Bone marrow (tissue), 2 donors: ENCODE results near the gene ELOB.
A peak's percentile ranks its signal among the peaks of the same experiment; 100 is the strongest.

ENCODE experiments used
- DNase-seq, 2 donors: peaks; one replicate each; lab custom pipeline; 2025; lab: John Stamatoyannopoulos, UW

Gene ELOB

DNA sequence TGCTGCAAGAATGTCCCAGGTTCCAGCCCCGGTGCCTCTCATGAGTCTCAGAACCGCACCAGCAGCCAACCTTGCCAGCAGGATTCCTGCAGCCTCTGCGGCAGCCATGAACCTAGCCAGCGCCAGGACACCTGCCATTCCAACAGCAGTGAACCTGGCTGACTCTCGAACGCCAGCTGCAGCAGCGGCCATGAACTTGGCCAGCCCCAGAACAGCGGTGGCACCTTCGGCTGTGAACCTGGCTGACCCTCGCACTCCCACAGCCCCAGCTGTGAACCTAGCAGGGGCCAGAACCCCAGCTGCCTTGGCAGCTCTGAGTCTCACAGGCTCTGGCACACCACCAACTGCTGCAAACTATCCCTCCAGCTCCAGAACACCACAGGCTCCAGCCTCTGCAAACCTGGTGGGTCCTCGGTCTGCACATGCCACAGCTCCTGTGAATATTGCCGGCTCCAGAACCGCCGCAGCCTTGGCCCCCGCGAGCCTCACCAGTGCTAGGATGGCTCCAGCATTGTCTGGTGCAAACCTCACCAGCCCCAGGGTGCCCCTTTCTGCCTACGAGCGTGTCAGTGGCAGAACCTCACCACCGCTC lies 9.8 kb downstream of the ELOB start:
- DNase-seq: no peak

DNA sequence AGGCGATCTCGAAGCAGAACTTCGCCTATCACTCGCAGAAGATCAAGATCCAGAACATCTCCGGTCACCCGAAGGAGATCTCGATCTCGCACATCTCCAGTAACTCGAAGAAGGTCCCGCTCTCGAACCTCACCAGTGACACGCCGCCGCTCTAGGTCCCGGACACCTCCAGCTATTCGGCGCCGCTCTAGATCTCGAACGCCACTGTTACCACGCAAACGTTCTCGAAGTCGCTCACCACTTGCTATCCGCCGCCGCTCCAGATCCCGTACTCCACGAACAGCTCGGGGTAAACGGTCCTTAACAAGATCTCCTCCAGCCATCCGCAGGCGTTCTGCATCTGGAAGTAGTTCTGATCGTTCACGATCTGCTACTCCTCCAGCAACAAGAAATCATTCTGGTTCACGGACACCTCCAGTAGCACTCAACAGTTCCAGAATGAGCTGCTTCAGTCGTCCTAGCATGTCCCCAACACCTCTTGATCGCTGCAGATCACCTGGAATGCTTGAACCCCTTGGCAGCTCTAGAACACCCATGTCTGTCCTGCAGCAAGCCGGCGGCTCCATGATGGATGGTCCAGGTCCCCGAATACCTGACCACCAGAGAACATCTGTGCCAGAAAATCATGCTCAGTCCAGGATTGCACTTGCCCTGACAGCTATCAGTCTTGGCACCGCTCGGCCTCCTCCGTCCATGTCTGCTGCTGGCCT lies 10.5 kb downstream of the ELOB start:
- DNase-seq: no peak

DNA sequence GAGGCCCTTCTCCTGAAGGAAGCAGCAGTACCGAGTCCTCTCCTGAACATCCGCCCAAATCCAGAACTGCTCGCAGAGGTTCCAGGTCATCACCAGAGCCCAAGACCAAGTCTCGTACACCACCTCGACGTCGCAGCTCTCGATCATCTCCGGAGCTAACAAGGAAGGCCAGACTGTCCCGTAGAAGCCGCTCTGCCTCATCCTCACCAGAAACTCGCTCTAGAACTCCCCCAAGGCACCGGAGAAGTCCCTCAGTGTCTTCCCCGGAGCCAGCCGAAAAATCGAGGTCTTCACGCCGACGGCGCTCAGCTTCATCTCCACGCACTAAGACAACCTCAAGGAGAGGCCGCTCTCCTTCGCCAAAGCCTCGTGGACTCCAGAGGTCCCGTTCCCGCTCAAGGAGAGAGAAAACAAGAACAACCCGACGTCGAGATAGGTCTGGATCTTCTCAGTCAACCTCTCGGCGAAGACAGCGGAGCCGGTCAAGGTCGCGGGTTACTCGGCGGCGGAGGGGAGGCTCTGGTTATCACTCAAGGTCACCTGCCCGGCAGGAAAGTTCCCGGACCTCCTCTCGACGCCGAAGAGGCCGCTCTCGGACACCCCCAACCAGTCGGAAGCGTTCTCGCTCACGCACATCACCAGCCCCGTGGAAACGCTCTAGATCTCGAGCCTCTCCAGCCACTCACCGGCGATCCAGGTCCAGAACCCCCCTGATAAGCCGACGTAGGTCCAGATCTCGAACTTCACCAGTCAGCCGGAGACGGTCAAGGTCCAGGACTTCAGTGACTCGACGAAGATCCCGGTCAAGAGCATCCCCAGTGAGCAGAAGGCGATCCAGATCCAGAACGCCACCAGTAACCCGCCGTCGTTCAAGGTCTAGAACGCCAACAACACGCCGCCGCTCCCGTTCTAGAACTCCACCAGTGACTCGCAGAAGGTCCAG lies 11.3 kb downstream of the ELOB start:
- no peak for DNase-seq

DNA sequence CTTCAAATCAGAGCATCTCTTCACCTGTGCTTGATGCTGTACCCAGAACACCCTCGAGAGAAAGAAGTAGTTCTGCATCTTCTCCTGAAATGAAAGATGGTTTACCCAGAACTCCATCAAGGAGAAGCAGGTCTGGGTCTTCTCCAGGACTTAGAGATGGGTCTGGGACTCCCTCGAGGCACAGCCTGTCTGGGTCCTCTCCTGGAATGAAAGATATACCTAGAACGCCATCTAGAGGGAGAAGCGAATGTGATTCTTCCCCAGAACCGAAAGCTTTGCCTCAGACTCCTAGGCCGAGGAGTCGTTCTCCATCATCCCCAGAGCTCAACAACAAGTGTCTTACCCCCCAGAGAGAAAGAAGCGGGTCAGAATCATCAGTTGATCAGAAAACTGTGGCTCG lies 12.4 kb downstream of the ELOB start:
- DNase-seq: no peak

DNA sequence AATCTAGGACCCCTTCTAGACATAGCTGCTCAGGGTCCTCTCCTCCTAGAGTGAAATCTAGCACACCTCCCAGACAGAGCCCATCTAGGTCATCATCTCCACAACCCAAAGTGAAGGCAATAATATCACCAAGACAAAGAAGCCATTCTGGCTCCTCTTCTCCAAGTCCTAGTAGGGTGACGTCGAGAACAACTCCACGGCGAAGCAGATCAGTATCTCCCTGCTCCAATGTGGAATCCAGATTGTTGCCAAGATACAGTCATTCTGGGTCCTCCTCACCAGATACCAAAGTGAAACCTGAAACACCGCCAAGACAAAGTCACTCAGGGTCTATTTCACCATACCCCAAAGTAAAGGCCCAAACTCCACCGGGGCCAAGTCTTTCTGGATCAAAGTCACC lies 13.9 kb downstream of the ELOB start:
- DNase-seq: no peak

DNA sequence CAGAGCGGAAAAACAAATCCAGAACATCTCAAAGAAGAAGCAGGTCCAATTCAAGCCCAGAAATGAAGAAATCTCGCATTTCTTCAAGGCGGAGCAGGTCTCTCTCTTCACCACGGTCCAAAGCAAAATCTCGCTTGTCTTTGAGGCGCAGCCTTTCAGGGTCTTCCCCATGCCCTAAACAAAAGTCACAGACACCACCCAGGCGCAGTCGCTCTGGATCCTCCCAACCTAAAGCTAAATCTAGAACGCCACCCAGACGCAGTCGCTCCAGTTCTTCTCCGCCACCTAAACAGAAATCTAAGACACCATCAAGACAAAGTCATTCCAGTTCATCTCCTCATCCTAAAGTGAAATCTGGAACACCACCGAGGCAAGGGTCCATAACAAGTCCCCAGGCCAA lies 14.4 kb downstream of the ELOB start:
- DNase-seq: no peak

DNA sequence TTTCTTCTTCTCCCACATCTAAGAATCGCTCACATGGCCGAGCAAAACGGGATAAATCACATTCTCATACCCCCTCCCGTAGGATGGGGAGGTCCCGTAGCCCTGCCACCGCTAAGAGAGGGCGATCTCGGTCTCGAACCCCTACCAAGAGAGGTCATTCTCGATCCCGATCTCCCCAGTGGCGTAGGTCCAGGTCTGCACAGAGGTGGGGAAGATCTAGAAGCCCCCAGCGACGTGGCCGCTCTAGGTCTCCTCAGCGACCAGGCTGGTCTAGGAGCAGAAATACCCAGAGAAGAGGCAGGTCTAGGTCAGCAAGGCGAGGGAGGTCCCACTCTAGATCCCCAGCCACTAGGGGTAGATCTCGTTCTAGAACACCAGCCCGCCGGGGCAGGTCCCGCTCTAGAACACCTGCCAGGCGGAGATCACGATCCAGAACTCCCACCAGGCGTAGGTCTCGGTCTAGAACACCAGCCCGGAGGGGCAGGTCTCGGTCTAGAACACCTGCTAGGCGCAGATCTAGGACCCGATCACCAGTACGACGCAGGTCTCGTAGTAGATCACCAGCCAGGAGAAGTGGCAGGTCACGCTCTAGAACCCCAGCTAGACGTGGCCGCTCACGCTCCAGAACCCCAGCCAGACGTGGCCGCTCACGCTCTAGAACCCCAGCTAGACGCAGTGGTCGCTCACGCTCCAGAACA lies 15.0 kb downstream of the ELOB start:
- DNase-seq: no peak

DNA sequence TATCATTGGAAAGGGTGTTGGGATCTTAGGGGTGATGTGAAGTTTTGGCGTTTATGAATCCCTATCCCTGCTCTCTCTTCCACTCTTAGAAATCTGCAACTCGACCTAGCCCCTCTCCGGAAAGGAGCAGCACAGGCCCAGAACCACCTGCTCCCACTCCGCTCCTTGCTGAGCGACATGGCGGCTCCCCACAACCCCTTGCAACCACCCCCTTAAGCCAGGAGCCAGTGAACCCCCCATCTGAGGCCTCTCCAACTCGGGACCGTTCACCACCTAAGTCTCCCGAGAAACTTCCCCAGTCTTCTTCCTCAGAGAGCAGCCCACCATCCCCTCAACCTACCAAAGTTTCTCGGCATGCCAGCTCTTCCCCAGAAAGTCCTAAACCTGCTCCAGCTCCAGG lies 15.6 kb downstream of the ELOB start:
- no peak for DNase-seq

DNA sequence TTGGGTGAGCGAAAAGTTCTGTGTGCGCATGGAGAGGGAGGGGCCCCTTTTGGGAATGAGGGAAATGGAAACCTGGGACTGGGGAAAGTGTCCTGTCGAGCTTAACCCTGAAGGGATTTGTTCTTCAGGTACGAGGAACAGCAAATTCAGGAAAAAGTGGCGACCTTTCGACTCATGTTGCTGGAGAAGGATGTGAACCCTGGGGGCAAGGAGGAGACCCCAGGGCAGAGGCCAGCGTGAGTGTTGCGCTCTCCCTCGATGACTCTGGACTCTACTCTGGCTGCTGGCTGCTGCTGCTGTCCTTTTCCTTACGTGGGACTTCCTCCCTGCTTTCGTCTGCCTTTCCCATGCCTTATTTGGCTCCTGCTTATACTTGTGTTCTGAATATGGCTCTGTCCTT lies 19.7 kb downstream of the ELOB start:
- DNase-seq: no peak

DNA sequence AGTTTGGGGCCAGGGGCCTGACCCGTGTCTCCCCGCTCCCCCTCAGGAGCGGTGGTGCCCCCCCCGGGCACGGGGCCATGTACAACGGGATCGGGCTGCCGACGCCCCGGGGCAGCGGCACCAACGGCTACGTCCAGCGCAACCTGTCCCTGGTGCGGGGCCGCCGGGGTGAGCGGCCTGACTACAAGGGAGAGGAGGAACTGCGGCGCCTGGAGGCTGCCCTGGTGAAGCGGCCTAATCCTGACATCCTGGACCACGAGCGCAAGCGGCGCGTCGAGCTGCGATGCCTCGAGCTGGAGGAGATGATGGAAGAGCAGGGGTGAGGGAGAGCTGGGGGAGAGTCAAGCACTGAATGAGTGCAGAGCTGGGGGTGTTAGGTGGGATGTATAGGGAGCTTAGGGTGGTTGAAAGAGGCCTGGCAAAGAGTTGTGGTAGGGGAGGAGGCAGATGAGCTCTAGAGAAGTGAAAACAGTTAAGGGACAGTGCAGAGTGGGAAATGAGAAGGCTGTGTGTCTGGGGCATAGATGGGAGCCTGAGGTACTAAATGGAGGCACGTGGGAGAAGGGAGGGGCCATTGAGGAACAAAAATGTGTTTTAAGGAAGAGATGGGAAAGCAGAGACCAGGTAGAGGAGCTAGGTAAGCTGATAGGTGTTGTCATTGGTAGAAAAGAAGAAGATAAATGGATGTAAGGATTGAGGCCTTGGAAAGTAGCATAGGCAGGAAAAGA lies 20.6 kb downstream of the ELOB start:
- DNase-seq: no peak

DNA sequence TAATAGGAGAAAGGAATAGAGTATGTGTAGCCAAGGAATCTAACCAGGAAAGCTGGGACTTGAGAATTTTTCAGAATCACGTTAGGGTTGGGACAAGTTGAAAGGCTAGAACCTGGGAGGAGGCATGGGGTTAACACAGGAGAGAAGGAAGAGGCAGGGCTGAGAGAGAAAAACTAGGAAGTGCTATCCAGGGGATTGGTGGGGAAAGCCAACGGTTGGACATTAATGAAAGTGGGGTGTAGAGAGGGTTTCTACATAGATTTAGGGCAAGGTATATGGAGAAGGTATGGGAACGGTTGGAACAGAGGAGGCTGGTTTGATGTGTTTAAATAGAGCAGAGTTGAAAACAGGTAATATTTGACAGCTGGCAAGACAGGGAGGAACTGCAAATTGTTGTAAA lies 21.9 kb downstream of the ELOB start:
- no peak for DNase-seq

DNA sequence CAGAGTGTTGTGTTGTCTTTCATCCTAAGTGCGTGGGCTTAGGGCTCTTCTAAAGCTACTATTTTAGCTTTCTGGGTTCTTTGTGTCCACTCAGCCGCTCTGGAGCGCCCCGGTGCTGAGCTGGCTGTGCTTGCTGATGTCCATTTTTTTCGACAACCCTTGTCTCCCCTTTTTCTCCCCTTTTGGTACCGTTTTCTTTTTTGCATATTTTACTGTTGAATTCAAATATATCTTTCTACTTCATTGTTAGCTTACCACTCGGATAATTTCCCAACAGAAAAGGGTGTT lies 23.4 kb downstream of the ELOB start:
- no peak for DNase-seq

DNA sequence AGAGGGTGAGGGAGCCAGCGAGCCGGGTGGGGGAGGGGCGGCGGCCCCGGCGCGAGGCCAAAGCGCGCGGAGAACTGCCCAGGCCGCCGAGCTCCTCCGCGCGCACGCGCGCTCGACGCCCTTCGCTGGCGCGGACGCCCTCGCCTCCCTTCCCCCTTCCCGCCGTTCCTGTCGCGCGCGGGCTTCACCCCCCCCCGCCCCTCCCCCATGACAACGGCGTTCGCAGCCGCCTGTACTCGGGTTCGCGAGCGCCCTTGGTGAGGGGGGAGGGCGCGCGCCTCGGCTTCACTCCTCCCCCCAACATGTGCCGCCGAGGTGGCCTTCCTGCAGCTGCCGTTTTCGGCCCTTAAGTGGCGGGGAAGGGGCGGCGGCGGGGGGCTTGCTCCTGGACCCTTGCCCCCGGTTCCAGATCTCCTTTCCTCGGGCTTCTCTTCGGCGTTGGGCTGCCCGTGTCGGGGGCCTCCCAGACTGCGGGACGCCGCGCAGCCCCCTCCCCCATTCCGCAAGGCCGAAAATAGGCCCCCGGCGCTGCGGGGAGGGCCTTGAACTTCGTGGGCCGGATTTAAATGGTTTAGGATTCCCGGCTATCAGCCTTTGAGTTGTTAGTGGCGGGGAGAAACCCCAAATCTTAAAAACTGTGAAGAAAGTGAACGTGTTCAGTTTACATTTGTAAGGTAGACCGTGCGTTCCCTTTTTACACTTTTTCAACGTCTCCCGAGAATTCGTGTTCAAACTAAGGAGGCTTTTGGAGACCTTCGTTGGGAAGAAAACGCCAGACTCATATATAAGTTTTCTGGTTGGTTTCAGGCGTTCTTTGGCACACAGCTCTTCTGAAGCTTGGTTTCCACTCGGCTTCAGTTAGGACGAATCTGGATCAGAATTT lies 24.0 kb downstream of the ELOB start:
- DNase-seq: peak in 1 of 2 donors; percentile 43

DNA sequence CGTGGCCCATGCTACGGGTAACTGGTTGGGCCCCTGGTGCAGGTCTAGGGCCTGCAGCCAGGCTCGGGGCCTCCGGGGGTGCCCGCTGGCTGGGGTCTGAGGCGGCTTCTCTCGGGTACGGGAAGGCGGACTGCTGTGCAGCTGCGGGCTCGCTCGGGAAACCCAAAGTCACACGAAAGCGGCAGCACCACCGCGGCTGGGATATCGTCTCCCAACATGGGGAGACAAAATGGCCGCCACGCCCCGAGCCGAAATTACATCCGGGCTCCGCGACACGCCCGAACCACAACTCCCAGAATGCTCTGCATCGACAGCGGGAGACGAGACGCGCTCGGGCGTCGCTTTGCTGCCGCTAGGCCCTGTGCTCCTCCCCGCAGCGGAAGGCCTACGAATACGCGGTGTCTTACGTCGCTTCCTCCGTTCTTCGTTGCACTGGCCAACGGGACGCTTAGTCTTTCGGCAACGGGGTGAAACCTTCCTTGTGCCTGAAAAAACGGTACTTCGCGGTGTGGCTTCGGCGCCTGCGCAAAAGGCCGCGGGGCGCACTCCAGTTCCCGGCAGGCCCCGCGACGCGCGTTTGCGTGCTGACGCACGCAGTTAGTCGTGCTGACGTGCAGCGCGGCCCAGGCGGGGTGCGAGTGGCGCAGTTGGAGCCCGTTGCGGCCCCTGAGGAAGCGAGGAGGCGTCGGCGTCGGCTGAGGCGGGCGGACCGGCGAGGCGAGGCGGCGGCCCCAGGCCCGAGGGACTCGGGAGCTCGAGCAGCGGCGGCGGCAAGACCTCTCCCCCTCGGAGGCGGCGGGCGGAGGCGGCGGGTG lies 24.8 kb downstream of the ELOB start, which contains the start of gene SRRM2:
Gene SRRM2 (plus strand): TSS at position 604 of the 815 bp plus-strand sequence. CDS start 3,727 bp downstream, outside the sequence.
- peak; percentile 96 to 100 for DNase-seq

DNA sequence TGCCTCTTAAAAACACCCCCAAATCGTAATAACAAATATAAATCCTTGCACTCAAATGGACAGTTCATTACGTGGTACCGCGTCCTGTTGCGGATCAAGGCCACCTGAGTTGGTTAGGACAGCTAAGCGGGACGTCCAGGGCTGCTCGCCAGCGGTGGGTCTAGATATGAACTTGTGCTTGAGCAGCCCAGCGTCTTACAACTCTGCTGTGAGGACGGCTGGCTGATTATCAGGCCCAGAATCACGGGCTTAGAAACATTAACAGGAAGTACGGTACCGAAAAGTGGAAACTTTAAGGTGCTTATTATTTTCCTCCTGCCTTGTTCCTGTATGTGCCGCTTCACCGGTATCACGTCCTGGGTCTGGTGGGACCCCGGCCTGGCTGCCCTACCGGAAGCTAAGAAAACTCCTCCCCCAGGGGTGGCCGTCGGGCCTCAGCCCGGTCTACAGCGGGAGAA lies 25.5 kb downstream of the ELOB start:
- DNase-seq: no peak

DNA sequence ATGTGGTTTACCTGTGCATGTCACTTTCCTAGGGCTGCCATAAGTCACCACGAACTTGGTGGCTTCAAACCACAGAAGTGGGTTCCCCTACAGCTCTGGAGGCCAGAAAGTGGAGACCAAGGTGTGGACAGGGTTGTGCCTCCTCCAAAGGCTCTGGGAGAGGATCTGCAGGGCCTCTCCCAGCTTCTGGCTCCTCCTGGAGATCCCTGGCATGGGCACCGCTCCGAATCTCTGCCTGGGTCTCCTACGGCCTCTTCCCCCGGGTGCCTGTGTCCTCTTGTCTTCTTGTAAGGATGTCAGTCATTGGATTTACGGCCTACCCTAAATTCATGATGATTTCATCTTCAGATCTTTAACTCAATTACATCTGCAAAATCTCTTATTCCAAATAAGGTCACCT lies 27.1 kb downstream of the ELOB start:
- DNase-seq: peak in 1 of 2 donors; percentile 1

DNA sequence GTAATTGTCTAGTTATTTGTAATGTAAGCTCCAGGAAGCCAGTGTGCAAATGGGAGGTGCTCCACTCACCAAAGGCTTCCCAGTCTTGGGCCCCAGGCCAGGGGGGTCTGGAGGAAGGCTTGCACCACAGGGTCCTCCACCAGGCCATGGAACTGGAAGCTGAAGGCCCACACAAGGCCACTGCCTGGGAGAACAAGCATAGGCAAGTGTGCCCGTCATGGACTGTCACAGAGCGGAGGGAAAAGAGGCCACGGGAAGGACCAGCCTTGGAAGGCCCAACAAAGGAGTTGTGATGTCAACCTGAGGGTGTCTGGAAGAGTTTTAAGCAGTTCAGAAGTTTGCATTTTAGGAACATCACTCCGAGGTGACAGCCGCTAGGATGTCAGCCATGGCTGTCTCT lies 27.6 kb downstream of the ELOB start:
- DNase-seq: no peak

DNA sequence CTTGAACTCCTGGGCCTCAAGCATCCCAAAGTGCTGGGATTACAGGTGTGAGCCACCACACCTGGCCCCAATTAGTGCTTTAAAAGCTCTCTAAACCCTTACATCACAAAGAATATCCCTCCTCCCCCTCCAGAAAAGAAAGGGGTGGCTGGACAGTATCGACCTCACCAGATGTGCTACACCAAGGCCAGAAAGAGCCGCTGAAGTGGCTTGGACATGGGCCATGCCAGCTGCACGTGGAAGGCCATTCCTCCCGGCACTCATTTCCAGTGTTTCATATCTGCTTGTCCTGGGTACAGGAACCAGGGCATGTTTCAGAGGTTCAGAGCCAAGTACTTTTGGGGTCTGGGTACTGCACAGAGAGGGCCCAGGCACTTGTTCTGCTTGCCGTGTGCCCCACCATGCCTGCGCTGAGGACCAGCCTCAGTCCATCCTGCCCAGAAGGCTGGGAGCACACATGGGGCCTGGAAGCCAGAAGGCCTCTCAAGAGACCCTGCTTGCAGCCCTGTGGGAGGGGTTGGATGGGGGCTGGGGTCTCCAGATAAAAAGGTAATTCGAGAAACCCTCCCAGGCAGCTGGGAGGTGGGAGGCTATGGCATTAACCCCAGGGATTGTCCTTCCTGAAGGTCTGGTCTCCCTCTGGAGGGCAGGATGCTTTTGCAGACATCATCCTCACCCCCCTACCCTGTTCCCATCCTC lies 28.2 kb downstream of the ELOB start:
- no peak for DNase-seq

DNA sequence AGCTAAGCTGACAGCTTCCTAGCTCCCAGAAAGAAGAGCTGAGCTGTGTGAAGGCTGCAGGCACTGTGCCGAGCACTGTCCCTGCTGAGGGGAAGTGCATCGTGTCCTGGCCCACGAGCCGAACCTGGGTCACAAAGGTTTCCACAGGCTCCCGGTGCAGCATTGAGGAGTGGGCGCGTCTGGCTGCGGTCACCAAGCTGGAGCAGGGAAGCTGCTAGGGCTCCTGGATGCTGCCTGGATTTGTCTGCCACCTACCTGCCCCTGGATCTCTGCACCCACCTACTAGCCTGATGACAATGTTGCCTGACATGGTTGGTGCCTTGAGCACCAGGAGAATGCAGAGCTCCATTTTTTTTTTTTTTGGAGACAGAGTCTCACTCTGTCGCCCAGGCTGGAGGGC lies 31.1 kb downstream of the ELOB start:
- DNase-seq: no peak
